ENCODE data around the gene NUTM2B. TPM values are rescaled to one million over a fixed set of nuclear protein-coding genes. Genes with fewer than 3 reads are reported as not detected.
"Not testable (repeated sequence)": the region's sequence is repeated elsewhere in the genome, so short reads cannot be mapped to it uniquely, and the experiment has no call there.

The NUTM2B gene
- under 1 TPM in 3 of 4 donors, not detected in 1; 0.11 to 0.25 (median 0.24) TPM for total RNA-seq

DNA sequence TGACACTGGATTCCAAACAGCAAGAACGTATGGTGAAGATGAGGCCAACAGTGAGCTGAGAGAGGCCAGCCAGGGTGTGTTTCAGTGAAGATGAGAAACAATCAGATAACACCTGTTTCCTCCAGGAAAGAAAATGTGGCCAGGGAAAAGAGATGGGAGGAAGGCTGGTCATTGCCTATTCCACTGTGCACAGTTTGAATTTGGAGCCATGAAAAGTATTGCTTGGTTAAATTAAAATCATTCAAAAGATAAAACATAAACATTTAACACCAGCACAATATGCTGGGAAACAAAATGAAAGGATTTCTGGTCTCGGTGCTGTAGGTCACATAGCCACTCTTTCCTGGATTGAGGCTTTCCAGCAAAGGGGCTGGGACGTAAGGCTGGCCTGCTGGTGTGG, at the start of gene NUTM2B:
Gene NUTM2B, plus strand, starts transcription at position 301 of the 400 bp plus-strand sequence. CDS start 383 bp downstream, outside the sequence.
- not testable (repeated sequence) for H3K4me1 ChIP-seq, H3K9me3 ChIP-seq, H3K27ac ChIP-seq

GRCh38 chr10:79663287-79663686, 39.7 kb upstream of the NUTM2B start:
- DNase-seq (ENCODE audit: low spot score in 2 of 2) = not testable (repeated sequence)

More for the DNA sequence above, at the start of gene NUTM2B:
- WGBS = no CpG with 5 or more reads among the region's 3 CpGs
- H3K36me3 ChIP-seq; DNase-seq (ENCODE audit: low spot score in 2 of 2); H3K4me3 ChIP-seq; H3K27me3 ChIP-seq: not testable (repeated sequence)

DNA sequence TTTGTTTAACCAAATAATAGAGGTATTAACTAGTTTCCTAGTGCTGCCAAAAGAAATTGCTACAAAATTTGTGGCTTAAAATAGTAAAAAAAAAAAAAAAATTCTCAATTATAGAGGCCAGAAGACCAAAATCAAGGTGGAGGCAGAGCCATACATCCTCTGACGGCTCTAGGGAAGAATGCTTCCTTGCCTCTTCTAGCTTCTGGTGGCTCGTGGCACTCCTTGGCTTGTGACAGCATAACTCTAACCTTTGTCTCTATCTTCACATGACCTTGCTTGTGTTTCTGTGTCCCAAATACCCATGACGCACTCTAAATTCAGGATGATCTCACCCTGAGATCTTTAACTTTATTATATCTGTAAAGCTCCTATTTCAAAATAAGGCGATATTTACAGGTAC, 38.3 kb upstream of the NUTM2B start:
- not testable (repeated sequence) for H3K27me3 ChIP-seq; H3K9me3 ChIP-seq; H3K4me1 ChIP-seq; H3K4me3 ChIP-seq; H3K36me3 ChIP-seq; DNase-seq (ENCODE audit: low spot score in 2 of 2); H3K27ac ChIP-seq
- WGBS = 51% methylated on average over 3 of the region's 4 CpGs

More at GRCh38 chr10:79663287-79663686, 39.7 kb upstream of the NUTM2B start:
- H3K4me1 ChIP-seq, H3K27ac ChIP-seq, H3K4me3 ChIP-seq, H3K9me3 ChIP-seq, H3K36me3 ChIP-seq, H3K27me3 ChIP-seq: not testable (repeated sequence)

- 33% methylated on average over 1 of the region's 1 CpG for WGBS
- H3K27me3 ChIP-seq; H3K9me3 ChIP-seq; H3K27ac ChIP-seq; H3K4me3 ChIP-seq; H3K4me1 ChIP-seq; H3K36me3 ChIP-seq; DNase-seq (ENCODE audit: low spot score in 2 of 2): not testable (repeated sequence)
Observed at GRCh38 chr10:79669248-79669788, 33.7 kb upstream of the NUTM2B start.

DNA sequence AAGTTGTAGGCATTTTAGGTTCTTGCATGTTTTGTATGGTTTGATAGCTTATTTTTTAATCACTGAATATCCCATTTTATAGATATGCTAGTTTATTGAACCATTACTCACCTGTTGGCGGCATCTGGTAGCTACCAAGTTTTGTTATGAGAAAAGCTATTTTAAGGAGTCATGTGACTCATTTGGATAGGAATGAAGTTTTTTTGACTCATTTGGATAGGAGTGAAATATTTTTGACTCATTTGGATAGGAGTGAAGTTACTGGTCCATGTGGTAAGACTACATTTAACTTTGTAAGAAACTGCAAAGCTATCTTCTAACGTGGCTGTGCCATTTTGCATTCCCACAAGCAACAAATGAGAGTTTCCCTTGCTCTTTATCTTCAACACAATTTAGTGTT, 28.1 kb upstream of the NUTM2B start:
- not testable (repeated sequence) for H3K27ac ChIP-seq; H3K9me3 ChIP-seq; H3K4me1 ChIP-seq; DNase-seq (ENCODE audit: low spot score in 2 of 2); H3K27me3 ChIP-seq; H3K36me3 ChIP-seq; H3K4me3 ChIP-seq
- 70% methylated on average over 2 of the region's 2 CpGs for WGBS

- not testable (repeated sequence) for H3K4me1 ChIP-seq; H3K27ac ChIP-seq; H3K4me3 ChIP-seq; DNase-seq (ENCODE audit: low spot score in 2 of 2); H3K9me3 ChIP-seq; H3K27me3 ChIP-seq
- WGBS = 79% methylated on average over 8 of the region's 20 CpGs
- peaks cover 29% of the 10 kb centered on the region for H3K36me3 ChIP-seq
Observed at GRCh38 chr10:79683026-79683883, 19.8 kb upstream of the NUTM2B start.

DNA sequence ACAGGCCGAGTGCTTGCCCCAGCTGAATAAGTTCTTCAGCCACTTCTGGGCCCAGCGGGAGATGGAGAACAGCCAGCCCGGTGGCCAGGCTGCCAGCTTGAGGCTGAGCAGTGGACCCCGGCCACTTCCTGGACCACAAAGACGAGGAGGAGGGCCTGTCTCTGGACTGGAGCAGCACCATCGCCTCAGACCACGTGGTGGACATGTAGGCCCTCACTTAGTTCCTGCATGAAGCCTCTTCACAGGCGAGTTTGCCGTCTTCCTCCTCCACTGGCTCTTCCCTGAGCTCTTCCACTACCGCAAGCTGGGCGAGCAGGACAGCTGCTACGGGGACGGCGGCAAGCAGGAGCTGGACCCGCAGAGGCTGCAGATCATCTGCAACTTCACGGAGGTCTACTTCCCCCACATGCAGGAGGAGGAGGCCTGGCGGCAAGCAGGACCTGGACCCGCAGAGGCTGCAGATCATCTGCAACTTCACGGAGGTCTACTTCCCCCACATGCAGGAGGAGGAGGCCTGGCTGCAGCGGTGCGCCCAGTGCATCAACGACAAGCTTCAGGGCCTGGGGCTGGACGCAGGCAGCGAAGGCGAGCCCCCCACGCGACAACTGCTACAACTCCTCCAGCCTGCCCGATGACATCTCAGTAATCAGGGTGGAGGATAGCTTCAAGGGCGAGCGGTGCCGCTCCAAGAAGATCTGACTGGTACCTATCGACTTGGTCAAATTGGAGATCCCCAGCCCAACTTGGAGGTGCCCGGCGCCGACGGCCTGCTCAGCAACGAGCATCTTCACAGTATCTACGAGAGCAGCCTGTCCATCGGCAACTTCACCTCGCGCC, 18.9 kb upstream of the NUTM2B start:
- WGBS = 90% methylated on average over 30 of the region's 41 CpGs
- H3K27ac ChIP-seq; DNase-seq (ENCODE audit: low spot score in 2 of 2); H3K4me3 ChIP-seq; H3K9me3 ChIP-seq; H3K4me1 ChIP-seq; H3K27me3 ChIP-seq: not testable (repeated sequence)
- H3K36me3 ChIP-seq = peaks cover 29% of the 10 kb centered on the region

- not testable (repeated sequence) for H3K4me1 ChIP-seq; H3K27ac ChIP-seq; H3K27me3 ChIP-seq; H3K4me3 ChIP-seq; DNase-seq (ENCODE audit: low spot score in 2 of 2); H3K9me3 ChIP-seq
- H3K36me3 ChIP-seq = peaks cover 29% of the 10 kb centered on the region
- WGBS = 79% methylated on average over 8 of the region's 21 CpGs
Observed at GRCh38 chr10:79685044-79685685, 17.9 kb upstream of the NUTM2B start.

GRCh38 chr10:79686595-79686994, 16.4 kb upstream of the NUTM2B start:
- WGBS = 90% methylated on average over 4 of the region's 4 CpGs
- H3K9me3 ChIP-seq; H3K27me3 ChIP-seq; H3K4me3 ChIP-seq; DNase-seq (ENCODE audit: low spot score in 2 of 2); H3K27ac ChIP-seq; H3K4me1 ChIP-seq: not testable (repeated sequence)
- peaks cover 29% of the 10 kb centered on the region for H3K36me3 ChIP-seq

GRCh38 chr10:79687406-79688150, 15.4 kb upstream of the NUTM2B start:
- DNase-seq (ENCODE audit: low spot score in 2 of 2); H3K27ac ChIP-seq; H3K4me3 ChIP-seq; H3K4me1 ChIP-seq; H3K27me3 ChIP-seq; H3K9me3 ChIP-seq: not testable (repeated sequence)
- 70% methylated on average over 5 of the region's 6 CpGs for WGBS
- H3K36me3 ChIP-seq = peaks cover 29% of the 10 kb centered on the region

DNA sequence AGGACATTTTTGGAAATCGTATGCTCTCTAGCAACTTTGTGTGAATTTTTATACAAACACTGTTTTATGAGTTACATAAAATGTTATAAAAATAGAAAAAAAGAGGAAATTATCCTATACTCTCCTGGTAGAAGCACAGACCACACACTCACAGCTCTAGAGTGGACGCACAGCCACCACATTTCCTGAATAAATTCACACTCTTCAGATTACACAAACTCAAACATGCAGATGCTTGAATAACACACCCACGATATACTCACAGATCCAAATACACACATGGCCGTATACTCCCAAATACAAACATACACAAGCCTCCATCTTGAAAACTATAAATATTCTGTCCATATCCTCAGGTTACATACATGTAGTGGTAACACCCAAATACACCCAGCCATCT, 14.2 kb upstream of the NUTM2B start:
- not testable (repeated sequence) for H3K27ac ChIP-seq

GRCh38 chr10:79696596-79696995, 6.4 kb upstream of the NUTM2B start:
- not testable (repeated sequence) for DNase-seq (ENCODE audit: low spot score in 2 of 2); H3K9me3 ChIP-seq; H3K36me3 ChIP-seq; H3K27me3 ChIP-seq; H3K4me3 ChIP-seq; H3K27ac ChIP-seq; H3K4me1 ChIP-seq
- no CpG with 5 or more reads among the region's 6 CpGs for WGBS

More for the DNA sequence above, 14.2 kb upstream of the NUTM2B start:
- H3K4me1 ChIP-seq; DNase-seq (ENCODE audit: low spot score in 2 of 2); H3K4me3 ChIP-seq; H3K27me3 ChIP-seq; H3K9me3 ChIP-seq: not testable (repeated sequence)
- H3K36me3 ChIP-seq = peaks cover 21% of the 10 kb centered on the region
- WGBS = 90% methylated on average over 4 of the region's 4 CpGs

- H3K36me3 ChIP-seq; H3K27me3 ChIP-seq; H3K4me1 ChIP-seq; H3K9me3 ChIP-seq; H3K4me3 ChIP-seq; DNase-seq (ENCODE audit: low spot score in 2 of 2); H3K27ac ChIP-seq: not testable (repeated sequence)
- whole genome bisulfite sequencing = 93% methylated on average over 3 of the region's 5 CpGs
Observed at GRCh38 chr10:79697141-79697540, 5.9 kb upstream of the NUTM2B start.

Measured in suprapubic skin (tissue), 4 donors.